GM12892 (cell line): ENCODE measurements around the gene AASDHPPT.

Source experiments
- POLR2A ChIP-seq: IDR thresholded peaks from 2 replicates; pipeline ENCODE4 v1.6.1; 2011; ENCODE audit warnings: low read depth, low read length, control low read depth
- POLR2AphosphoS5 ChIP-seq: IDR thresholded peaks from 2 replicates; pipeline ENCODE4 v1.6.1; 2011; ENCODE audit warnings: low read depth, low read length, control low read depth

DNA sequence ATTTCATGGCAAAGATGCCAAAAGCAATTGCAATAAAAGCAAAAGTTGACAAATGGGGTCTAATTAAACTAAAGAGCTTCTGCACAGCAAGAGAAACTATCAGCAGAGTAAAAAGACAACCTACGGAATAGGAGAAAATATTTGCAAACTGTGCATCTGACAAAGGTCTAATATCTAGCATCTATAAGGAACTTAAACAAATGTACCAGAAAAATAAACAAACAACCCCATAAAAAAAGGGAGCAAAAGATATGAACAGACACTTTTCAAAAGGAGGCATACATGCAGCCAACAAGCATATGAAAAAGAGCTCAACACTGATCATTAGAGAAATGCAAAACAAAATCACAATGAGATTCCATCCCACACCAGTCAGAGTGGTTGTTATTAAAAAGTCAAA lies 60.3 kb downstream of the AASDHPPT start:
- no peak for TF ChIP-seq POLR2A
- no peak for TF ChIP-seq POLR2AphosphoS5
